Ishikawa (cell line): ENCODE data around the gene FOXK1.

Experiments used
- CEBPB ChIP-seq: IDR thresholded peaks from 2 replicates; pipeline ENCODE4 v1.6.1; 2012
- CREB1 ChIP-seq: IDR thresholded peaks from 2 replicates; pipeline ENCODE4 v1.6.1; 2012; ENCODE audit warnings: low read depth
- EGR1 ChIP-seq: IDR thresholded peaks from 2 replicates; pipeline ENCODE4 v1.6.1; 2012
- EP300 ChIP-seq: IDR thresholded peaks from 2 replicates; pipeline ENCODE4 v1.6.1; 2012; ENCODE audit warnings: borderline replicate concordance
- FOXM1 ChIP-seq: IDR thresholded peaks from 2 replicates; pipeline ENCODE4 v1.6.1; 2012; ENCODE audit warnings: low read depth, borderline replicate concordance
- MAX ChIP-seq: IDR thresholded peaks from 2 replicates; pipeline ENCODE4 v1.6.1; 2012
- NFIC ChIP-seq: IDR thresholded peaks from 2 replicates; pipeline ENCODE4 v1.6.1; 2012
- RAD21 ChIP-seq: IDR thresholded peaks from 2 replicates; pipeline ENCODE4 v1.6.1; 2012; ENCODE audit warnings: low read depth
- TAF1 ChIP-seq: IDR thresholded peaks from 2 replicates; pipeline ENCODE4 v1.6.1; 2012; ENCODE audit warnings: low read depth, mild to moderate bottlenecking
- TCF12 ChIP-seq: IDR thresholded peaks from 2 replicates; pipeline ENCODE4 v1.6.1; 2012; ENCODE audit warnings: low read depth
- TEAD4 ChIP-seq: IDR thresholded peaks from 2 replicates; pipeline ENCODE4 v1.6.1; 2012
- USF1 ChIP-seq: IDR thresholded peaks from 2 replicates; pipeline ENCODE4 v1.6.1; 2012
- YY1 ChIP-seq: IDR thresholded peaks from 2 replicates; pipeline ENCODE4 v1.6.1; 2012; ENCODE audit warnings: low read depth
- ZBTB7A ChIP-seq: IDR thresholded peaks from 2 replicates; pipeline ENCODE4 v1.6.1; 2012; ENCODE audit warnings: low read depth
- TF ChIP-seq, protein P1 (sequence below): IDR thresholded peaks from 2 replicates; pipeline ENCODE4 v1.6.1; 2012; ENCODE audit warnings: low read depth, mild to moderate bottlenecking

Gene FOXK1

DNA sequence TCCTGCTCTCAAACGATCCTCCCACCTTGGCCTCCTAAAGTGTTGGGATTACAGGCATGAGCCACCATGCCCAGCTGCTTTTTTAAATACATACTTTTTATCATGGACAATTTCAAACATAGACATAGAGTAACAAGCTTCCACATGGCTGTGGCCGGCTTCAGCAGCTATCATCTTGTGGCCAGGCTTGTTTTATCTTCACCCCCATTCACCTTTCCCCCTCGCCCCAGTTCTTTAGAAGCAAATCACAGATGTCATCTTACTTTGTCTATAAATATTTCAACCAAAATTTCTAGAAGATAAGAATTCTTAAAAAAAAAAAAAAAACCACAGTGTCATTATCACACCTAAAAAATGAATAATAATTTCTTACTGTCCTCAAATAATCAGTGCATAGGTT is 5.9 kb downstream of the FOXK1 start:
- TF ChIP-seq TAF1, result no peak
- TF ChIP-seq RAD21, result no peak
- TF ChIP-seq ZBTB7A, result no peak
- TF ChIP-seq FOXM1, result no peak
- no peak for TF ChIP-seq EGR1
- no peak for TF ChIP-seq USF1
- TF ChIP-seq CREB1, result no peak
- TF ChIP-seq TEAD4, result no peak
- TF ChIP-seq, protein P1, sequence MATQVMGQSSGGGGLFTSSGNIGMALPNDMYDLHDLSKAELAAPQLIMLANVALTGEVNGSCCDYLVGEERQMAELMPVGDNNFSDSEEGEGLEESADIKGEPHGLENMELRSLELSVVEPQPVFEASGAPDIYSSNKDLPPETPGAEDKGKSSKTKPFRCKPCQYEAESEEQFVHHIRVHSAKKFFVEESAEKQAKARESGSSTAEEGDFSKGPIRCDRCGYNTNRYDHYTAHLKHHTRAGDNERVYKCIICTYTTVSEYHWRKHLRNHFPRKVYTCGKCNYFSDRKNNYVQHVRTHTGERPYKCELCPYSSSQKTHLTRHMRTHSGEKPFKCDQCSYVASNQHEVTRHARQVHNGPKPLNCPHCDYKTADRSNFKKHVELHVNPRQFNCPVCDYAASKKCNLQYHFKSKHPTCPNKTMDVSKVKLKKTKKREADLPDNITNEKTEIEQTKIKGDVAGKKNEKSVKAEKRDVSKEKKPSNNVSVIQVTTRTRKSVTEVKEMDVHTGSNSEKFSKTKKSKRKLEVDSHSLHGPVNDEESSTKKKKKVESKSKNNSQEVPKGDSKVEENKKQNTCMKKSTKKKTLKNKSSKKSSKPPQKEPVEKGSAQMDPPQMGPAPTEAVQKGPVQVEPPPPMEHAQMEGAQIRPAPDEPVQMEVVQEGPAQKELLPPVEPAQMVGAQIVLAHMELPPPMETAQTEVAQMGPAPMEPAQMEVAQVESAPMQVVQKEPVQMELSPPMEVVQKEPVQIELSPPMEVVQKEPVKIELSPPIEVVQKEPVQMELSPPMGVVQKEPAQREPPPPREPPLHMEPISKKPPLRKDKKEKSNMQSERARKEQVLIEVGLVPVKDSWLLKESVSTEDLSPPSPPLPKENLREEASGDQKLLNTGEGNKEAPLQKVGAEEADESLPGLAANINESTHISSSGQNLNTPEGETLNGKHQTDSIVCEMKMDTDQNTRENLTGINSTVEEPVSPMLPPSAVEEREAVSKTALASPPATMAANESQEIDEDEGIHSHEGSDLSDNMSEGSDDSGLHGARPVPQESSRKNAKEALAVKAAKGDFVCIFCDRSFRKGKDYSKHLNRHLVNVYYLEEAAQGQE, result no peak
- no peak for TF ChIP-seq TCF12
- TF ChIP-seq NFIC, result no peak
- no peak for TF ChIP-seq EP300
- TF ChIP-seq YY1, result no peak
- no peak for TF ChIP-seq MAX

DNA sequence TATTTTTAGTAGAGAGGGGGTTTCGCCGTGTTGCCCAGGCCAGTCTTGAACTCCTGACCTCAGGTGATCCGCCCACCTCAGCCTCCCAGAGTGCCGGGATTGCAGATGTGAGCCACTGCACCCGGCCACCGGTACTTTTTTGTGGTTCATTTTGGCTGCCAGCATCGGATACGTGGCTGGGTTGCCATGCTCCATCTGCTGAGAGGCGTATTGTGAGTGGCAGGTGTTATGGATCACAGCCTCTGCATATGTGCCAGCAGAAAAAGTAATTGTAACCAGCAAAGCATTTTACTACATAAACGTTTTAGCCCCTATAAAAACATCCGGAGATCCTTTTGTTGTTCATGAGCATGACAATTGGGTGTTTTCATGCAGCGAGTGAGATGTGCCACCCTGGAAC is 7.1 kb downstream of the FOXK1 start:
- no peak for TF ChIP-seq USF1
- TF ChIP-seq FOXM1, result no peak
- no peak for TF ChIP-seq CREB1
- TF ChIP-seq ZBTB7A, result no peak
- no peak for TF ChIP-seq TEAD4
- no peak for TF ChIP-seq TCF12
- no peak for TF ChIP-seq YY1
- TF ChIP-seq NFIC, result no peak

- TF ChIP-seq CEBPB (no peak), TEAD4 (no peak), FOXM1 (no peak), TCF12 (no peak), EGR1 (no peak), NFIC (no peak)
These were observed 7.6 kb downstream of the FOXK1 start for GRCh38 chr7:4689668-4690067.

DNA sequence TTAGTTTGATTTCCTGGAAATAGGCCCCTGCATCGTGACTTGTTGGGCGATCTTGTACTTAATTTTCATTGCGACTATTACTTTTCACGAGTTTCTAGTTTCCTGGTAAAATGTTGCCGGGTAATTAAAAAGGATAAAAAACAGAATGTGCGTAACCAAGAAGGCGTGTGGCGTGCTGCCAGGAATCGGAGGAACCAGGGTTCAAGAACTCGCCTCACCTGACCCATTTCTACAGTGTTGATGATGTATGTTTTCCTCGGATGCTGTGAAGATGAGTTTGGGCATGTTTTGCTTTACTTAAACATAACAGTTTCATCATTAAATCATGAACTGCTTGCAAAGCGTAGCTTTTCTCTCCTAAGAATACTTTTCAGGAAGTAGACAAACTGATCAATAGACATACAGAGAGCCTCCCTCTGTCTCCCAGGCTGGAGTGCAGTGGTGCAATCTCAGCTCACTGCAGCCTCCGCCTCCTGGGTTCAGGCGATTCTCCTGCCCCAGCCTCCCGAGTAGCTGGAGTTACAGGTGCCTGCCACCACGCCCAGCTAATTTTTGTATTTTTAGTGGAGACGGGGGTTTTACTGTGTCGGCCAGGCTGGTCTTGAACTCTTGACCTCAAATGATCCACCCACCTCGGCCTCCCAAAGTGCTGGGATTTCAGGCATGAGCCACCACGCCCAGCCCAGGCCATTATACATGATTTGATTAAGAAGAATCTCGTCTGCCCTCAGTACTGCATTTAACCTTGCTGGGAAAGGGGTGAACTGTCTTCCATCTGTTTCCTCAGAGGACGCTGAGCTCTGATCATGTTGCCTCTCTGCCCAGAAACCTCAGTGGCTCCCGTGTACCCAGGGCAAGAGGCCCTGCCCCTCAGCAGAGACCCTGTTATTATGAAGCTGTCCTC is 9.1 kb downstream of the FOXK1 start:
- TF ChIP-seq FOXM1 (no peak), TEAD4 (no peak), YY1 (no peak), TAF1 (no peak), MAX (no peak), ZBTB7A (no peak), EGR1 (no peak), CREB1 (no peak), NFIC (no peak), CEBPB (no peak), EP300 (no peak), TCF12 (no peak), USF1 (no peak), RAD21 (no peak)
- TF ChIP-seq, protein P1, result no peak

DNA sequence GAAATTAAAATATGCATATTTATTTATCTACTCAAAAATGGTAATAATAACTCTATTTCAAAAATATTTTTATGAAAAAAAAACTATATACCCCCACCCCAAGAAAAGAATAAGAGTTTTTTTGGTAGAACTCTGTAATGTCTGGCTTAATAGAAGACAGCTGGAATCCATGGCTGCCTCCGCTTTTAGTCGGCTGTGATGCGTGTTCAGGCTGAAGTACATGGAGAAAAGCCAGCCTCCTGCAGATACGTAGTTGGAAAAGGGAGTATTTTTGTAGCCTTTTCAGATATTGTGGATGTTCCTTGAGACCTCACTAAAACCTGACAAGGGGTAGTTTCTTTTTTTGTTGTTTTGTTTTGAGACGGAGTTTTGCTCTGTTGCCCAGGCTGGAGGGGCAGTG is 10.0 kb downstream of the FOXK1 start:
- TF ChIP-seq EP300, result no peak
- no peak for TF ChIP-seq YY1
- TF ChIP-seq MAX, result no peak
- no peak for TF ChIP-seq ZBTB7A
- TF ChIP-seq TAF1, result no peak
- TF ChIP-seq CEBPB, result no peak
- TF ChIP-seq TEAD4, result no peak
- TF ChIP-seq USF1, result no peak
- TF ChIP-seq, protein P1, result no peak
- no peak for TF ChIP-seq EGR1
- no peak for TF ChIP-seq RAD21
- TF ChIP-seq CREB1, result no peak
- TF ChIP-seq TCF12, result no peak
- no peak for TF ChIP-seq FOXM1
- TF ChIP-seq NFIC, result no peak
